ENCODE measurements around the gene DTX3. TPM values are rescaled to one million over a fixed set of nuclear protein-coding genes. Genes with fewer than 3 reads are reported as not detected.
"Not testable (repeated sequence)": the region's sequence is repeated elsewhere in the genome, so short reads cannot be mapped to it uniquely, and the experiment has no call there.

DTX3 gene
- total RNA-seq, 1 donor from 2014 or later = 22.3 TPM

DNA sequence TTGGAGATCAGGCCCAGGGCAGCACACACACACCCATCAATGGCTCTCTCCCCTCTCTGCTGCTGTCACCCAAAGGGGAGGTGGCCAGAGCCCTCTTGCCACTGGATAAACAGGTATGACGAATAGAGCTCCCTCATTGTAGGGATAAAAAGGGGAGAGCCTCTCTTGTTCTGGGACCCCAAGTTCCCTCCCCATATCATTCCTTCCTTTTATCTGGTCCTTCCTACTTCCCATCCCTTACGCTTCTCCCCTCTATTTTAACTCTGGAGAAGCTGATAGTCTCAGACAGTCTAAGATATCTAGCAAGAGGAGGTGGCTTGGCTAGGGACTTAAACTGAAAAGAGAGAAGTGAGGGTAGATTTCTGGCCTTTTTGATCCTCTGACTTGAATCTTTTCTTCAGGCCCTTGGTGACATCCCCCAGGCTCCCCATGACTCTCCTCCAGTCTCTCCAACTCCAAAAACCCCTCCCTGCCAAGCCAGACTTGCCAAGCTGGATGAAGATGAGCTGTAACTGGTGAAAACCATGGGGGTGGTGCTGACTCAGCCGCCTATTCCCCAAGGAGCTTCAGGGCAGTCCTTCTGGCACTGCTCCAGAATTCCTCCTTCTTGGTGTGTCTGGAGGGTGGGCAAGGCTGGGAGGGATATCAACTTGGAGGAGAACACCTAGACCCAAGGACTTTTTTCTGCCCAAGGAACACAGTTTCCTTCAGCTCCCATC, 11.9 kb downstream of the DTX3 start:
- intact Hi-C loops (cut with micrococcal nuclease) = no loop called here
- Histone ChIP-seq H3K4me1 (peaks cover 85% of the 10 kb centered on the region), H3K36me3 (peaks cover 29% of the 10 kb centered on the region), H3K4me3 (peak overlapping the region; percentile 87), H3K9me3 (replicated peaks) (no peaks in the 10 kb centered on the region), H3K27ac (replicated peaks) (peak overlapping the region; percentile 78), H3K27me3 (ENCODE audit: low read depth) (peaks cover 41% of the 10 kb centered on the region)
- TF ChIP-seq, protein P1, sequence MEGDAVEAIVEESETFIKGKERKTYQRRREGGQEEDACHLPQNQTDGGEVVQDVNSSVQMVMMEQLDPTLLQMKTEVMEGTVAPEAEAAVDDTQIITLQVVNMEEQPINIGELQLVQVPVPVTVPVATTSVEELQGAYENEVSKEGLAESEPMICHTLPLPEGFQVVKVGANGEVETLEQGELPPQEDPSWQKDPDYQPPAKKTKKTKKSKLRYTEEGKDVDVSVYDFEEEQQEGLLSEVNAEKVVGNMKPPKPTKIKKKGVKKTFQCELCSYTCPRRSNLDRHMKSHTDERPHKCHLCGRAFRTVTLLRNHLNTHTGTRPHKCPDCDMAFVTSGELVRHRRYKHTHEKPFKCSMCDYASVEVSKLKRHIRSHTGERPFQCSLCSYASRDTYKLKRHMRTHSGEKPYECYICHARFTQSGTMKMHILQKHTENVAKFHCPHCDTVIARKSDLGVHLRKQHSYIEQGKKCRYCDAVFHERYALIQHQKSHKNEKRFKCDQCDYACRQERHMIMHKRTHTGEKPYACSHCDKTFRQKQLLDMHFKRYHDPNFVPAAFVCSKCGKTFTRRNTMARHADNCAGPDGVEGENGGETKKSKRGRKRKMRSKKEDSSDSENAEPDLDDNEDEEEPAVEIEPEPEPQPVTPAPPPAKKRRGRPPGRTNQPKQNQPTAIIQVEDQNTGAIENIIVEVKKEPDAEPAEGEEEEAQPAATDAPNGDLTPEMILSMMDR (IDR thresholded peaks at IDR 0.05; ENCODE audit: borderline replicate concordance) = no peak
- no peak for DNase-seq

GRCh38 chr12:57617942-57618341, 13.3 kb downstream of the DTX3 start:
- Histone ChIP-seq H3K36me3 (peaks cover 29% of the 10 kb centered on the region), H3K9me3 (replicated peaks) (no peaks in the 10 kb centered on the region), H3K27ac (replicated peaks) (peak overlapping the region; percentile 78), H3K27me3 (ENCODE audit: low read depth) (peaks cover 51% of the 10 kb centered on the region), H3K4me1 (peaks cover 78% of the 10 kb centered on the region), H3K4me3 (peak overlapping the region; percentile 87)
- intact Hi-C loops (cut with micrococcal nuclease) = no loop called here
- TF ChIP-seq, protein P1 (IDR thresholded peaks at IDR 0.05; ENCODE audit: borderline replicate concordance) = no peak
- no peak for DNase-seq

GRCh38 chr12:57618431-57618830, 13.8 kb downstream of the DTX3 start:
- Histone ChIP-seq H3K27ac (replicated peaks) (peak overlapping the region; percentile 78), H3K4me1 (peaks cover 73% of the 10 kb centered on the region), H3K36me3 (peaks cover 29% of the 10 kb centered on the region), H3K27me3 (ENCODE audit: low read depth) (peaks cover 56% of the 10 kb centered on the region), H3K4me3 (peak overlapping the region; percentile 87)
- DNase-seq; H3K9me3 ChIP-seq (replicated peaks); intact Hi-C loops (cut with micrococcal nuclease): not testable (repeated sequence)

- peak overlapping the region; percentile 66 for H3K4me3 ChIP-seq
- peak; percentile 44 for DNase-seq
Measured at GRCh38 chr12:57618966-57619433, 14.4 kb downstream of the DTX3 start.

DNA sequence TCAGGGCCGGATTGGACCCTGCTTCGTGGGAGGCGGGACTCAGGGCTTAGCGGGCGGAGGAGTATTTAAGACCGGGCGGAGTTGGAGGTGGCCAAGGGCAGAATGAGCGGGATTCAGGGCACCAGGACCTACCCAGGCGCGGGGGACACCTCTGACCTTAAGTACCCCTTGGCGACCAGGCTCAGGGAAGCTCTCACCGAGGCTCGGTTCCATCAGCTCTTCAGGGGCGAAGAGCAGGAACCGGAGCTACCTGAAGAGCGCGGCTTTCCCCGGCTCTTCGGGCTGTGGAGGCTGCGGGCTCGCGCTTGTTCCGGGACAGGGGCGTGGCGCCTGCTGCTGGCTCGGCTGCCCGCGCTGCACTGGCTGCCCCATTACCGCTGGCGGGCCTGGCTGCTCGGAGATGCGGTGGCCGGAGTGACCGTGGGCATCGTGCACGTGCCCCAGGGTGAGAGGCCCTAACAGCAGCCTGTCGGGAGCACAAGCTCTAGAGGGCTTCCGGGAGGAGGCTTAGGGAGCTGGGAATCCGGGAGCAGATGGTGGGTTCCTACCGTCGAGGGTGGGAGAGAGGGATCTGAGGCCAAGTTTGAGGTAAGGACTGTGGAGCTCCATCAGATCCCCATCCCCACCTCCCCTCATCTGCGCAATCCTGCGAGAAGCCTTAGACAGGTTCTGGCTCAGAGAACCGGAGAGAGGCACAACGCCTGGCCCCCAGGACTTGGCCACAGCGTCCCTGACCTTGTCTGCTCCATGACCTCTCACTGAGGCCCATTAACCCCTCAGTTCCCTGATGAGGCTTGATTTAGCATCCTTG, 15.0 kb downstream of the DTX3 start:
- H3K9me3 ChIP-seq (replicated peaks) = no peaks in the 10 kb centered on the region
- TF ChIP-seq, protein P1 (IDR thresholded peaks at IDR 0.05; ENCODE audit: borderline replicate concordance) = no peak
- peaks cover 68% of the 10 kb centered on the region for H3K27me3 ChIP-seq (ENCODE audit: low read depth)
- peak overlapping the region; percentile 66 for H3K4me3 ChIP-seq
- H3K36me3 ChIP-seq = peaks cover 23% of the 10 kb centered on the region
- H3K4me1 ChIP-seq = peaks cover 62% of the 10 kb centered on the region
- intact Hi-C loops (cut with micrococcal nuclease) = loop anchor here (5.0 kb wide), 1 partner anchor 37 kb away; no protein-coding TSS in a partner anchor
- peak overlapping the region; percentile 78 for H3K27ac ChIP-seq (replicated peaks)
- no peak for DNase-seq

More at GRCh38 chr12:57618966-57619433, 14.4 kb downstream of the DTX3 start:
- Histone ChIP-seq H3K36me3 (peaks cover 26% of the 10 kb centered on the region), H3K4me1 (peaks cover 68% of the 10 kb centered on the region), H3K27ac (replicated peaks) (peak overlapping the region; percentile 78), H3K9me3 (replicated peaks) (no peaks in the 10 kb centered on the region), H3K27me3 (ENCODE audit: low read depth) (peaks cover 61% of the 10 kb centered on the region)
- intact Hi-C loops (cut with micrococcal nuclease) = no loop called here
- TF ChIP-seq, protein P1 (IDR thresholded peaks at IDR 0.05; ENCODE audit: borderline replicate concordance) = no peak
